NOMO-1 treated with DMSO at 0.1 percent for 48 hours (cell line): ENCODE measurements around the gene DOLPP1.

ENCODE experiments used
- DNase-seq: peaks from one replicate; lab custom pipeline; 2025; ENCODE audit not compliant: unreplicated experiment; lab: John Stamatoyannopoulos, UW

DOLPP1 gene

GRCh38 chr9:129093602-129094386 lies 12.9 kb downstream of the DOLPP1 start:
- no peak for DNase-seq

- no peak for DNase-seq
Observed at GRCh38 chr9:129094387-129095169, 13.7 kb downstream of the DOLPP1 start.

GRCh38 chr9:129095170-129095667 lies 14.3 kb downstream of the DOLPP1 start:
- DNase-seq = no peak

- no peak for DNase-seq
Observed at GRCh38 chr9:129095908-129096307, 15.0 kb downstream of the DOLPP1 start.

GRCh38 chr9:129097671-129098306 lies 16.9 kb downstream of the DOLPP1 start:
- no peak for DNase-seq

GRCh38 chr9:129098328-129098727 lies 17.4 kb downstream of the DOLPP1 start:
- no peak for DNase-seq

- DNase-seq = no peak
Observed at GRCh38 chr9:129100383-129101169, 19.7 kb downstream of the DOLPP1 start.

GRCh38 chr9:129101279-129101678 lies 20.4 kb downstream of the DOLPP1 start:
- no peak for DNase-seq

GRCh38 chr9:129102095-129102525 lies 21.2 kb downstream of the DOLPP1 start:
- DNase-seq = no peak

GRCh38 chr9:129102791-129103594 lies 22.1 kb downstream of the DOLPP1 start:
- peak; percentile 2 for DNase-seq

- DNase-seq = no peak
Observed at GRCh38 chr9:129103595-129103965, 22.7 kb downstream of the DOLPP1 start.

GRCh38 chr9:129104051-129104450 lies 23.1 kb downstream of the DOLPP1 start:
- DNase-seq = no peak

GRCh38 chr9:129105857-129106694 lies 25.2 kb downstream of the DOLPP1 start:
- DNase-seq = no peak

- DNase-seq = no peak
Observed at GRCh38 chr9:129107651-129108050, 26.7 kb downstream of the DOLPP1 start.

- DNase-seq = no peak
Observed at GRCh38 chr9:129108083-129108804, 27.3 kb downstream of the DOLPP1 start.

- DNase-seq = no peak
Observed at GRCh38 chr9:129108805-129109536, 28.1 kb downstream of the DOLPP1 start.

GRCh38 chr9:129109537-129109903 lies 28.6 kb downstream of the DOLPP1 start:
- peak; percentile 31 for DNase-seq
